GM12801 (cell line): ENCODE results near the gene DCC.

Source experiments
- CTCF ChIP-seq: IDR thresholded peaks from one replicate; pipeline ENCODE4 v1.5.1; 2011; ENCODE audit warnings: control low read depth; ENCODE audit not compliant: insufficient read length; ENCODE audit errors: extremely low read depth

The DCC gene

GRCh38 chr18:53553030-53553429, 1213.0 kb downstream of the DCC start:
- TF ChIP-seq CTCF, result no peak

- no peak for TF ChIP-seq CTCF
These were observed 1216.5 kb downstream of the DCC start for GRCh38 chr18:53556450-53556849.

- TF ChIP-seq CTCF, result no peak
These were observed 1220.5 kb downstream of the DCC start for GRCh38 chr18:53560546-53560945.

- TF ChIP-seq CTCF, result no peak
These were observed 1226.6 kb downstream of the DCC start for GRCh38 chr18:53566626-53567025.

GRCh38 chr18:53567929-53568574, 1228.1 kb downstream of the DCC start:
- TF ChIP-seq CTCF, result no peak
